Endometrial microvascular endothelial cells (primary cell): ENCODE data around the gene DCC. TPM values are rescaled to one million over a fixed set of nuclear protein-coding genes. Genes with fewer than 3 reads are reported as not detected.

Experiments
- in situ Hi-C: cut with HindIII; loops from 2 replicates; pipeline ENCODE4 v1.10.0; 2017; ENCODE audit warnings: low sequenced_read_pairs, low pct_unique_long_range_greater_than_20kb; ENCODE audit errors: inconsistent ontology term
- total RNA-seq: library from RNA; depleted of rRNA; stranded (reverse); fragments of >200 nt; gene quantifications from one replicate; pipeline ENCODE4 v1.2.3, GENCODE V29; 2015; ENCODE audit errors: inconsistent ontology term

Gene DCC, protein sequence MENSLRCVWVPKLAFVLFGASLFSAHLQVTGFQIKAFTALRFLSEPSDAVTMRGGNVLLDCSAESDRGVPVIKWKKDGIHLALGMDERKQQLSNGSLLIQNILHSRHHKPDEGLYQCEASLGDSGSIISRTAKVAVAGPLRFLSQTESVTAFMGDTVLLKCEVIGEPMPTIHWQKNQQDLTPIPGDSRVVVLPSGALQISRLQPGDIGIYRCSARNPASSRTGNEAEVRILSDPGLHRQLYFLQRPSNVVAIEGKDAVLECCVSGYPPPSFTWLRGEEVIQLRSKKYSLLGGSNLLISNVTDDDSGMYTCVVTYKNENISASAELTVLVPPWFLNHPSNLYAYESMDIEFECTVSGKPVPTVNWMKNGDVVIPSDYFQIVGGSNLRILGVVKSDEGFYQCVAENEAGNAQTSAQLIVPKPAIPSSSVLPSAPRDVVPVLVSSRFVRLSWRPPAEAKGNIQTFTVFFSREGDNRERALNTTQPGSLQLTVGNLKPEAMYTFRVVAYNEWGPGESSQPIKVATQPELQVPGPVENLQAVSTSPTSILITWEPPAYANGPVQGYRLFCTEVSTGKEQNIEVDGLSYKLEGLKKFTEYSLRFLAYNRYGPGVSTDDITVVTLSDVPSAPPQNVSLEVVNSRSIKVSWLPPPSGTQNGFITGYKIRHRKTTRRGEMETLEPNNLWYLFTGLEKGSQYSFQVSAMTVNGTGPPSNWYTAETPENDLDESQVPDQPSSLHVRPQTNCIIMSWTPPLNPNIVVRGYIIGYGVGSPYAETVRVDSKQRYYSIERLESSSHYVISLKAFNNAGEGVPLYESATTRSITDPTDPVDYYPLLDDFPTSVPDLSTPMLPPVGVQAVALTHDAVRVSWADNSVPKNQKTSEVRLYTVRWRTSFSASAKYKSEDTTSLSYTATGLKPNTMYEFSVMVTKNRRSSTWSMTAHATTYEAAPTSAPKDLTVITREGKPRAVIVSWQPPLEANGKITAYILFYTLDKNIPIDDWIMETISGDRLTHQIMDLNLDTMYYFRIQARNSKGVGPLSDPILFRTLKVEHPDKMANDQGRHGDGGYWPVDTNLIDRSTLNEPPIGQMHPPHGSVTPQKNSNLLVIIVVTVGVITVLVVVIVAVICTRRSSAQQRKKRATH (N-terminal part only)
- not detected for total RNA-seq

DNA sequence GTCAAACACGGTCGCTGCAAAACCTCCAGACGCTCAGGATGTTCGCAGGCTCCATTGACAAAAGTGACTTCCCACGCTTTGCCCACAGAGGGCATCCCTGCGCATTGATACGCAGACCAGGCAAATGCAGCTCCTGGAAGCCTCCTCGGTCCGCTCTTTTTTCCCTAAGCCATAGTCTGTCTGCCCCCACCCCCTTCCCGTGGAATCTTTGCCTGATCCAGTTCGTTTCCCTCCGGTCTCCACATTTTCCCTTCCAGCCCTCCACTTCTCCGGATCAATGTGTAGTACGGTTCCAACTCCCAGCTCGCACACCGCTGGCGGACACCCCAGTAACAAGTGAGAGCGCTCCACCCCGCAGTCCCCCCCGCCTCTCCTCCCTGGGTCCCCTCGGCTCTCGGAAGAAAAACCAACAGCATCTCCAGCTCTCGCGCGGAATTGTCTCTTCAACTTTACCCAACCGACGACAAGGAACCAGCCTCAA is at the start of gene DCC:
DCC (plus strand) TSS at position 307 of the 481 bp plus-strand sequence. CDS start 591 bp downstream, outside the sequence.
- in situ Hi-C loops = no loop called here

DNA sequence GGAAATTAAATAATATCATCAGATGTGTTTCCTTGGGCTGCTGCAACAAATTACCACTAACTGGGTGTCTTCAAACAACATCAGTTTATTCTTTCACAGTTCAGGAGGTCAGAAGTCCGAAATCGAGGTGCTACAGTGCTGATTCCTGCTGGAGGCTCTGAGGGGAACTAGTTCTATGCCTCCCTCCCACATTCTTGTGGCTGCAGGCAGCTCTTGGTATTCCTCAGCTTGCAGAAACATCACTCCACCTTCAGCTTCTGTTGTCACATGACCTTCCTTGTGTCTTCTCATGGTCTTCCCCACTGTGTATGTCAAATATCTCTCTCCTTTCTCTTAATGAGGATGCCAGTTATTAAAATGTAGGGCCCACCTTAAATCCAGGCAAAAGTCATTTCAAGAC is 29.3 kb upstream of the DCC start:
- in situ Hi-C loops = no loop called here

DNA sequence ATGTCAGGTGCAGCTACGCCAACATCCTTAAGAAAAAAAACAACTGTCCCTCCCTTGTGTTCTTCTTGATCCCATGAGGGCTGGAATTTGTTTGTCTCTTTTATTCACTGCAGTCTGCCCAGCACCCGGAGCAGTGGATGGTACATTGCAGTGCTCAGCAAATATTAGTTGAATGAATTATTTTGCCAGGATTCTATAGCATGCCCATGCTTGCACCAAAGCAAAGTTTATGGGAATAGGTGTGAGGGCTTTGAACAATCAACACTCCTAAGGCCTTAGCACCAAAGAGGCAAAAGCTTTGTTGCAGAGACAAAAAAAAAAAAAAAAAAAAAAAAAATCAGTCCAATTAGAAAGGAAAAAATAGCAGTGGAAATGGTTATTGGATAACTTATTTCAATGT is 28.7 kb upstream of the DCC start:
- in situ Hi-C loops = no loop called here

DNA sequence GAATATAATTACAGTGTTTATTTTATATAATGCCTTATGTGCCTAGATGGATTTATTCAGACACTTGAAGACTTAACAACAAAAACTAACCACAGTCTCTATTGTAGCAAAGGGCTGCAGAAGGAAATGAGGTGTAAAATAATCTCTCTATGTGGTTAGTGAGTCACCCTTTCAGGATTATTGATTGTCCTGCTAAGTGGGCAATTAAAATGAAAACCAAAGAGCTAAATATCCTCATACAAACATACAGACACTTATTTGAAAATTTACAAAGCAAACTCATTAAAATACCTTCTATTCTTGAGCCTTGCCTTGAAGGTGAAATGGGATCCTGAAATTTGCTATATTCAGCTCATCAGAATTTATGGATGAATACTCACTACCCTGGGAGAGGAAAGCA is 27.7 kb upstream of the DCC start:
- in situ Hi-C loops = no loop called here

DNA sequence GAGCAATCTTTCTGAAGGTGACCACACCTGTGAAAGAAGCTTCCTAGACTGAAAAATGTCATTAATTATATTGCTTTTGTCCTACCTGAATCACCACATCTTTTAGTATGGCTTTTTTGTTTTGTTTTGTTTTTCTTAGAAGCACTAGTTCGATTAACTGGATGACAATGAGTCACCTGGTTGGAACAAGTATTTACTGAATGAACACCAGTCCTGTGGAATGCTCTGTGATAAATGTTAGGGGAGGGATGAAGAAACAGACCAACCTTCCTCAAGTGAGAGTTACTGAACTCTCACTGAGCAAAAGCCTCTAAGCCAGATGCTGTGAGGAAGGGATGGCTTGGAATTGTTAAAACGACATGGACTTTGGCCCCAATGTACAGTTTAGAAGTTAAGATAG is 26.8 kb upstream of the DCC start:
- in situ Hi-C loops = no loop called here

DNA sequence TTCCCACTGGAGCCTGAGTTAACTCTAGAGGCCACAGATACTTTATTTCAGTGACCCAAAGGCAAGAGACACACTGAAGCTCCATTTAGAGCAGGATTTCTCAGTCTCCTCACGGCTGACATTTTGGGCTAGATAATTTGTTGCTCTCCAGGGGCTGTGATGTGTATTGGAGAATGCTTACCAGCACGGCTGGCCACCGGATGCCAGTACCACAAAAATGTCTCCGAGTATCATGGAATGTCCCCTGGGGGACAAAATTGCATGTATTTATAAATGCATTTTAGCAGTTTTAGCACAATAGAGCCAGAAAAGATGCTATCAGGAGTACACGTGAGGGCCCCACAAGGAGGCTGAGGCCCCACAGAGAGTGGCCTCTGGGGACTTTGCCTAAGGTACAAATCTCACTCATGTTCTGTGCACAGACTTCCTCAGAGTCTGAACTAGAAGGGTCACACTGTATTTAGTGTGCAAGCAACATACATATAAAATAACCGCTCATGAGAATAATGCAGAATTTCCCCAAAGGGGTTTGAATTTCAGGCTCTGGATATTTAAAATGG is 20.5 kb upstream of the DCC start:
- in situ Hi-C loops = no loop called here

DNA sequence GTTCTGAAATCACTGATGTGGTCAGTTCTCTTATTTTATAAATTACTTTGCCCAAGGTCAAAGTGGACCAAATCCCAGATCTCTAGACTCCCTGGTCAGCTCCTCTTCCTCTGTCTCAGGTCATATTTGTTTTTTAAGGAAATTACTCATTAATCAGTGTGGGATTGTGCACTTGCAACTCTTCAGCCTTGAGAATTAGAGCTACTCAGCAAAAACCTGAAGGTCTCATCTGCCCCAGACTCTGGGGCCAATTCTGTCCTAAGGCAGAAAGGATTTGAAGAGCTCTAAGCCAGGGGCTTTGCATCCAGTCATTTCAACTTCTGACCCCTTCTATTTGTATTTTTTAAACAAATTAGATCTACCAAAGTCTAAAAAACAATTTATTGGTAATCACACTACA is 17.7 kb upstream of the DCC start:
- in situ Hi-C loops = no loop called here

DNA sequence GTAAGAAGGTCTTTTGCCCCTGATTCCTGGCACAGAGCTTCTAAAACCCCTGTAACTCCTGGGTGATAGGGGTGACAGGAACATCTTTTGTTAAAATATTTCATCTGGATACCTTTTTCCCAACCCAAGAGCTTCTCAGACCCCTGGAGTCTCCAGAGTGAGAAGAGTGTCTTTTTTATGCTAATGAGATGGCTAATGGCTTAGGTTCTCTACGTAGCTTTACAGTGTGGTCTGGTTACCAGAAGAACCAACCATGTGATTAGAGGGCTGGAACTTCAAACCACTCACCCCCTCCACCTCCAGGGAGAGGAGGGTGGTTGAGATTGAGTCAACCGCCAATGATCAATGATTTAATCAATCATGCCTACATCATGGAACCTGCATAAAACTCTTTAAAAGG is 16.2 kb upstream of the DCC start:
- in situ Hi-C loops = no loop called here

DNA sequence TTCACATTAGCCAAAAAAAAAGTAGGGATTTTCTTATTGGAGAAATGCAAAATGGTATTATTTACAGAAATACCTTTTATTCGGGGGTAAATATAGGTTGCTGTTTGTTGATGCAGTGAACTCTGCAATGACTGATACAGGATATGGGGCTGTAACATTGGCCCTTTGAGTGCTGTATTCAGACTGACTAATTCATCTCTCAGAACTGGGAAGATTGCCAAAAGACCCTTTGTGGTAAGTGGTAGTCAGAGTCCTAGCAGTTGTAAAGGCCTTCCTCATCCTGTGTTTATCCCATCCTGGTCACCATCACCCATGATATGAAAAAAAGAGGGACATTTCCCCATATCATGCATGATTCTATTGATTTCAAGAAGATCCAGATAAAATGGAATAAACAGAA is 14.0 kb upstream of the DCC start:
- in situ Hi-C loops = no loop called here

DNA sequence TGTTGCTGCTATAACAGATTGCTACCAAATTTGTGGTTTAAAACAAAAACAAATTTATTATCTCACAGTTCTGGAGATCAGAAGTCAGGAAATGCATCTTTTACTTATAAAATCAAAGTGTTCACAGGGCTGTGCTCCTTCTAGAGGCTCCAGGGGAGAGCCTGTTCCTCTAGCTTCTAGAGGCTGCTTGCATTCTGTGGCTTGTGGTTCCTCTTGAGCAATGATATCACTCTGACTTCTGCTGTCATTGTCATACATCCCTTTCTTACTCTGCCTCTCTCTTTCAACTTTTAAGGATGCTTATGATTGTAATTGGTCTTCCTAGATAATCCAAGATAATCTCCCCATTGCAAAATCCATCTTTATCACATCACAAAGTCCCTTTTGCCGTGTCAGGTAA is 6.1 kb upstream of the DCC start:
- in situ Hi-C loops = no loop called here

DNA sequence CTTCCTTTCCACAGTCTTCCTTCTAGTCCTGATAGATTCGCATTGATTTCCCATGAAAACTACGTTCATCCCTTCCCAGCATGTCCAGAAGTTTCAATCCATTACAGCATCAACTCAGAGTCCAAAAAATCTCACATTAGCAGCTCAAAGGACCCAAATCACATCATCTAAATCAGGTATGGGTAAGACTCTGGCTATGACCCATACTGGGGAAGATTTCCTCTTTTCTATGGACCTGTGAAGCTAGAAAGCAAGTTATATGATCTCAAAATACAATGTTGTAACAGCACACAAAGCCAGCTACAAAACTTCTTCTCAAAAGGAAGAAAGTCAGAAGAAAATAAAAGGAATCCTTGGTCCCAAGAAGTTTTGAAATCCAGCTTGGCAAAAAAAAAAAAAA is 5.7 kb upstream of the DCC start:
- in situ Hi-C loops = no loop called here

DNA sequence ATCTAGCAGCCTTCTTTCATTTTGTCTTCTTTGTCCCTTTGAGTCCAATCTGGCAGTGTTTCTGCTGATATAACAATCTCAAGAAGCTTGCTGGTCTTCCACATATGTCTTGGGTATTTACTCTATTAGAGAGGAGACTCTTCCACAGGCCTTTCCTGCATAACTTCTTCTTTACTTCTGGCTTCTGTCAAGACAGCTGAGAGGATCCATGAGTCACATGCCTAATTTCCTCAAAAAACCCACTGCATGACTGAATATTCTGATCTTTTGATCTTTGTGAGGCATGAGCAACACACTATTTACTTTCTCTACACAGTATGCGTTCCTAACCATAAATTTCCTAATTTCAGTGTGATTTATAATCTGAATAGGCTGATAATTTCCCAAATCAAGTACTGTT is 5.1 kb upstream of the DCC start:
- in situ Hi-C loops = no loop called here

DNA sequence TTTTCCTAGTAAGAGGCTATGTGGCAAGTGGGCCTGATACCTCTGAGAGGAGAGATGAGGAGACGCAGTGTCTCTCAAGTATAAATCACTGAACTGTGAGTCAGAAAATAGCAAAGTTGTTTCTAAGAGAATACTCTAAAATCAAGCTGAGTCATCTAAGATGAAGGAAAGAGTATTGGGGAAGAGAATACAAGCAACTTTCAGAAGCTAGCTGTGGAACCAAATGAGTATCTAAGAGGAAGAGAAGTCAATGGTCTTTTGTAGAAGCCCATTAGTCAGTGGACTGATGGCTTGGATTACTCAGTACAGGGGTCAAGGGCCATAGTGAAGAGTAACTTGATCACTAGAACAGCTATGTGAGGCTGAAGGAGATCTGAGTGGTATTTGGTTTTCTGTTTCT is 2.7 kb upstream of the DCC start:
- in situ Hi-C loops = no loop called here

DNA sequence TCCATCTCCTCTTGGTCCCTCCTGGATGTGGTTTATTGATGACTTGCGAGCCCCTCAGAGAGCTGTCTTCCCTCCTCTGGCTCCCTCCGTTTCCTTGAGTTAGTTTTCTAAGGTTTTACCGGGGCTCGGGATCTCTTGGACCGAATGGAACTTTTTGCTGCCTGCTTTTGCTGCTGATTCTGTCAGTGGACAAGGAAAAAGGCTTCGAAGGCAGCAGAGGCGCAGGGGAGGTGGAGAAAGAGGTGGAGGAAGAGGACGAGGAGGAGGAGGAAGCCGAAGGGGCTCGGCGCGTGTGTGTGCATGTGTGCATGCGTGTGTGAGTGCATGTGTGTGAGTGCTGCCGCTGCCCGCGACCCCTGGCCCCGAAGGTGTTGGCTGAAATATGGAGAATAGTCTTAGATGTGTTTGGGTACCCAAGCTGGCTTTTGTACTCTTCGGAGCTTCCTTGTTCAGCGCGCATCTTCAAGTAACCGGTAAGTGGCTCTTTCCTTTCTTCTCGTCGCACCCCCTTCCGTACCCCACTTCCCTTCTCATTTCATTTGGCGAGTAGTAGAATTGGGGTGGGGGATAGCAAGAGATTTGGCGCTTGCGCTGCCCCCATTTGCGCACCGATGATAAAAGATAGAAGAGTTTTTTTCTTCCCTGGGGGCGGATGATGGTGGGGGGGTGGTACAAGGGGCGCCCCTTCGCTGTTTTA is 557 bp downstream of the DCC start:
- in situ Hi-C loops = no loop called here

DNA sequence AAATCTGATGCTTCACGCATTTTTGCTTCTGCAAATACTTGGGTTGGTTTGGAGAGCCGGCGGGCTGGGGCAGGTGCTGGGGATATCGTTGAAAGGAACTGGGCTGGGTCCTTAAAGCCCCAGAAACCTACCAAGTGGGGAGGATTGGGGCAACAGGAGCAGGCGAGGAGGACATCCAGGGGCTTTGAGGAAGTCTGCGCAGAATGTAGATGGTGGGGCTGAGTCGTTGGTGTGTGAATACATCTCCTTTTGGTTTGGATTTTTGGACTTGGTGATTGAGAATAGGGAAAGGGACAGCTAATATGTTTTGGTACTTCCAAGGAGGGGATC is 1.1 kb downstream of the DCC start:
- in situ Hi-C loops = no loop called here

DNA sequence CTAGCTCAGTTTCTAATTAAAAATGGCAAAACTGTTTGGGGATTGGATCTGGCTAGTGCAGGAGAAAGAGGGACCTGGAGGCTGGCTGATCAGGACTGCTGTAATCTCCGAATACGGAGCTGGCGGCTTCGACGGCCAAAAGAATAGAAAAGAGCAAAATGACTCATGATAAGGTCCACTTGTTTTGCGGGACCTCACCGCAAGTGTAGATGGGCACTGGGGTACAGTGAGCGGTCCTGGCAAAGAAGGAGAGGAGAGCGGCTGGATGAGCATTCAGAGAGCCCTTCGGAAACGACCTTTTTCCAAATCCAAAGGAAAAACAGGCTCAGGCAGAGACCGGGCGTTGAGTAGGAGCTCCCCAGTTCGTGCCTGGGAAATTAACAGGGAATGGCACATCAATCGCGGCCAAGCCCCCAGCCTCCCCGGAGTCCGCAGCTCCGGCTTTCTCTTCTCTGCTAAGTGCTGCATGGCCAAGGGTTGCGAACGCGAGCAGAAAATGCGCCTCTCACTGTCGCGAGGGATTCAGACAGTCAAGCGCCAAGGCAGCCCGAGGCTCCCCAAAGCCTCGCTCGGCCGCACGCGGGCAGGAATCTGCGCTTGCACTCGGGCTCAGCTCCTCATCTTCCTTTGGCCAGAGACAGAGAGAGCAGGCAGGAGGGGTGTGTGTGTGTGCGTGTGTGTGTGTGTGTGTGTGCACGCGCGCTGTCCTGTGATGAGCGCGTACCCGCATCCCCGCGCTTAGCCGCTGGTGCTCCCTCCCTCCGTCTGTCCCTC is 1.8 kb downstream of the DCC start:
- in situ Hi-C loops = no loop called here

DNA sequence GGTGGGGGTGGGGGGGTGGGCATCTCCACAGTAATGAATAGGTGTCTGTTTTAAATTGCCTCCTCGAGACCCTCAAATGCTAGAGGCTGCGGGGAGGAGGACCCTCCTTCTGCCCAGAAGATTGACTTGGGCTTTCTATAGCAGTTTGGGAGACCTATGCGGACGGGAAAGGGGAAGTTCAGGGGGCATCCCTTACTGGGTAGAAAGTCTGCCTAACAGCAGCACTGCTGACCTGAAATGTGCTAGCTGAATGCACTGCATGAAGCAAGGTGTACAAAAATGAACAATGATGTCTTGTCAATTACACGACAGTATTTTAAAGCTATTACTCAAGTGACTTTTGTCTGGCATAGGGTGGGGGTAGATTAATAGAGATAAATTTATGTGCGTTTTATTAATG is 2.5 kb downstream of the DCC start:
- in situ Hi-C loops = no loop called here

DNA sequence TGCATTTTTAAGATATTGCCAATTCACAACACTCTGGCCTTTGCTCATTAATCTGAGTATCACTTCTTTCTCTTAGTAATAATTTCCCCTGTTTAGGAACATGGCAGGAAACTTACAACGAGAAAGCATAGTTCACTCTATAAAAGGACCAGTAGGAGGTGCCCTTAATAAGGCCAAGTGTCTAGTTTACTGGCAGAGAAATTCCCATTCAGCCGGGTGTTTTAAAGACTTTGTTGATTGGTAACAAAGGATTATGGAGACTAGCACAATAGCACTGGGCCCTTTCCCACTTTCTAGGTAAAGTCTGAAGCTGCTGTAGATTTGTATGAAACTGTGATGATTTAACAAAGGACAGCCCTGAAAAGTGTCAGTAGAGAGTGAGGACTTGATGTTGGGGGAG is 3.1 kb downstream of the DCC start:
- in situ Hi-C loops = no loop called here
